Spinal cord (tissue), 10 donors: Measurements from ENCODE around the gene CD248. TPM values are rescaled to one million over a fixed set of nuclear protein-coding genes. Genes with fewer than 3 reads are reported as not detected.
"Not testable (repeated sequence)": the region's sequence is repeated elsewhere in the genome, so short reads cannot be mapped to it uniquely, and the experiment has no call there.

Source experiments
- DNase-seq, 6 donors: peaks; one replicate each; pipeline versions ENCODE4 v3.0.0 to v3.0.0-alpha.2; 2013 to 2015; ENCODE audit warnings: low spot score in 6 of 6, low read depth in 4 of 6
- H3K27ac ChIP-seq: one replicate; pipeline ENCODE4 v1.5.1; 2013; ENCODE audit warnings: low read depth, low read length, control low read depth
- H3K27me3 ChIP-seq: one replicate; pipeline ENCODE4 v1.6.1; 2013; ENCODE audit warnings: low read length; ENCODE audit not compliant: control insufficient read depth, insufficient read depth
- H3K36me3 ChIP-seq: one replicate; pipeline ENCODE4 v1.6.1; 2013; ENCODE audit warnings: low read length; ENCODE audit not compliant: control insufficient read depth, insufficient read depth
- H3K4me1 ChIP-seq: one replicate; pipeline ENCODE4 v1.6.1; 2013; ENCODE audit warnings: low read length; ENCODE audit not compliant: control insufficient read depth, insufficient read depth
- H3K4me3 ChIP-seq: one replicate; pipeline ENCODE4 v1.5.1; 2013; ENCODE audit warnings: low read depth, low read length, control low read depth
- H3K9me3 ChIP-seq: one replicate; pipeline ENCODE4 v1.6.1; 2013; ENCODE audit warnings: low read length; ENCODE audit not compliant: control insufficient read depth, insufficient read depth
- WGBS: methylation state at CpG from one replicate; pipeline ENCODE4 v1.1.5; 2013; ENCODE audit warnings: missing lambda C conversion rate; ENCODE audit not compliant: insufficient coverage; 5-methylcytosine and 5-hydroxymethylcytosine counted together
- polyA plus RNA-seq, 2 donors: library from polyadenylated mRNA; unstranded; fragments of 120-200 nt; gene quantifications; one replicate each; pipeline ENCODE4 v1.2.1, GENCODE V29; 2013; ENCODE audit not compliant: insufficient read length in 2 of 2
- total RNA-seq, 2 donors: library from RNA; depleted of rRNA in 1 of 2; stranded (reverse); fragments of 120-200 nt in 1 of 2; fragments of >200 nt in 1 of 2; gene quantifications; one replicate each; pipeline versions ENCODE4 v1.2.3 to v1.2.4, GENCODE V29; 2013 to 2014
- donor health status: healthy.

Gene CD248
- total and polyA plus RNA-seq, 4 donors = 10.9 to 44.0 (median 27.9) TPM

- H3K27me3 ChIP-seq, H3K4me3 ChIP-seq, H3K9me3 ChIP-seq, DNase-seq, H3K27ac ChIP-seq, H3K36me3 ChIP-seq: not testable (repeated sequence)
- peaks cover 33% of the 10 kb centered on the region for H3K4me1 ChIP-seq
- WGBS = no CpG with 5 or more reads among the region's 6 CpGs
These were observed 3.9 kb upstream of the CD248 start for GRCh38 chr11:66320748-66321147.

GRCh38 chr11:66320289-66320688 is 3.4 kb upstream of the CD248 start:
- H3K4me3 ChIP-seq, H3K9me3 ChIP-seq, DNase-seq, H3K27me3 ChIP-seq, H3K36me3 ChIP-seq, H3K27ac ChIP-seq: not testable (repeated sequence)
- H3K4me1 ChIP-seq = peaks cover 30% of the 10 kb centered on the region
- no CpG with 5 or more reads among the region's 2 CpGs for WGBS

- Histone ChIP-seq H3K27me3 (no peaks in the 10 kb centered on the region), H3K4me3 (no peak overlapping the region), H3K27ac (peak overlapping the region; percentile 88), H3K4me1 (peaks cover 36% of the 10 kb centered on the region), H3K36me3 (peaks cover 4% of the 10 kb centered on the region), H3K9me3 (no peaks in the 10 kb centered on the region)
- 87% methylated on average over 3 of the region's 3 CpGs for WGBS
- no peak for DNase-seq
These were observed 1.7 kb upstream of the CD248 start for GRCh38 chr11:66318600-66318970.

GRCh38 chr11:66317723-66318599 is 1.1 kb upstream of the CD248 start:
- DNase-seq = peak in 2 of 6 donors; percentile 37 to 49
- Histone ChIP-seq H3K9me3 (no peaks in the 10 kb centered on the region), H3K36me3 (peaks cover 4% of the 10 kb centered on the region), H3K27ac (peak overlapping the region; percentile 88), H3K4me1 (peaks cover 42% of the 10 kb centered on the region), H3K4me3 (no peak overlapping the region), H3K27me3 (no peaks in the 10 kb centered on the region)
- 59% methylated on average over 12 of the region's 16 CpGs for WGBS

- Histone ChIP-seq H3K27me3 (no peaks in the 10 kb centered on the region), H3K27ac (peak overlapping the region; percentile 88), H3K4me3 (no peak overlapping the region), H3K36me3 (peaks cover 4% of the 10 kb centered on the region), H3K9me3 (no peaks in the 10 kb centered on the region), H3K4me1 (peaks cover 48% of the 10 kb centered on the region)
- 18% methylated on average over 12 of the region's 14 CpGs for whole genome bisulfite sequencing
- DNase-seq = peak in 2 of 6 donors; percentile 38 to 52
These were observed 478 bp upstream of the CD248 start for GRCh38 chr11:66317322-66317722.

GRCh38 chr11:66315921-66316811 is 678 bp downstream of the CD248 start:
- Histone ChIP-seq H3K4me1 (peaks cover 57% of the 10 kb centered on the region), H3K9me3 (no peaks in the 10 kb centered on the region), H3K4me3 (peak overlapping the region; percentile 45), H3K36me3 (peaks cover 4% of the 10 kb centered on the region), H3K27me3 (no peaks in the 10 kb centered on the region), H3K27ac (peak overlapping the region; percentile 36)
- DNase-seq = no peak
- 63% methylated on average over 52 of the region's 52 CpGs for WGBS

GRCh38 chr11:66315498-66315885 is 1.4 kb downstream of the CD248 start:
- no peaks in the 10 kb centered on the region for H3K9me3 ChIP-seq
- peak overlapping the region; percentile 45 for H3K4me3 ChIP-seq
- peak overlapping the region; percentile 97 for H3K27ac ChIP-seq
- WGBS = 85% methylated on average over 14 of the region's 14 CpGs
- peaks cover 57% of the 10 kb centered on the region for H3K4me1 ChIP-seq
- no peaks in the 10 kb centered on the region for H3K27me3 ChIP-seq
- H3K36me3 ChIP-seq = peaks cover 4% of the 10 kb centered on the region
- no peak for DNase-seq

- no peak for DNase-seq
- Histone ChIP-seq H3K36me3 (peaks cover 4% of the 10 kb centered on the region), H3K27ac (peak overlapping the region; percentile 97), H3K4me3 (peak overlapping the region; percentile 45), H3K9me3 (no peaks in the 10 kb centered on the region), H3K4me1 (peaks cover 57% of the 10 kb centered on the region), H3K27me3 (no peaks in the 10 kb centered on the region)
- WGBS = 92% methylated on average over 17 of the region's 17 CpGs
These were observed 2.0 kb downstream of the CD248 start for GRCh38 chr11:66314561-66315497.

GRCh38 chr11:66314186-66314501 is 2.7 kb downstream of the CD248 start:
- H3K27me3 ChIP-seq = no peaks in the 10 kb centered on the region
- no CpG with 5 or more reads among the region's 1 CpG for WGBS
- no peaks in the 10 kb centered on the region for H3K9me3 ChIP-seq
- H3K27ac ChIP-seq = peak overlapping the region; percentile 97
- H3K4me1 ChIP-seq = peaks cover 57% of the 10 kb centered on the region
- H3K36me3 ChIP-seq = peaks cover 4% of the 10 kb centered on the region
- no peak for DNase-seq
- peak overlapping the region; percentile 45 for H3K4me3 ChIP-seq
